ENCODE results near the gene TULP3.
A peak's percentile ranks its signal among the peaks of the same experiment; 100 is the strongest.

The TULP3 gene

GRCh38 chr12:2877047-2877952, 13.4 kb upstream of the TULP3 start, which contains the start of the genes FOXM1 and RHNO1:
FOXM1 (minus strand) TSS chr12:2877174; CDS start chr12:2874478, 2,696 bp downstream.
RHNO1 (plus strand) TSS chr12:2877223; CDS start chr12:2885367, 8,144 bp downstream.
- DNase-seq (ENCODE audit: low read depth in 1 of 2, low spot score in 1 of 2), result peak; percentile 75 to 76

- no peak for DNase-seq (ENCODE audit: low read depth in 1 of 2, low spot score in 1 of 2)
Measured at GRCh38 chr12:2877953-2878732, 12.5 kb upstream of the TULP3 start.

GRCh38 chr12:2879853-2880252, 10.8 kb upstream of the TULP3 start:
- no peak for DNase-seq (ENCODE audit: low read depth in 1 of 2, low spot score in 1 of 2)

- no peak for DNase-seq (ENCODE audit: low read depth in 1 of 2, low spot score in 1 of 2)
Measured at GRCh38 chr12:2884810-2885209, 5.9 kb upstream of the TULP3 start.

DNA sequence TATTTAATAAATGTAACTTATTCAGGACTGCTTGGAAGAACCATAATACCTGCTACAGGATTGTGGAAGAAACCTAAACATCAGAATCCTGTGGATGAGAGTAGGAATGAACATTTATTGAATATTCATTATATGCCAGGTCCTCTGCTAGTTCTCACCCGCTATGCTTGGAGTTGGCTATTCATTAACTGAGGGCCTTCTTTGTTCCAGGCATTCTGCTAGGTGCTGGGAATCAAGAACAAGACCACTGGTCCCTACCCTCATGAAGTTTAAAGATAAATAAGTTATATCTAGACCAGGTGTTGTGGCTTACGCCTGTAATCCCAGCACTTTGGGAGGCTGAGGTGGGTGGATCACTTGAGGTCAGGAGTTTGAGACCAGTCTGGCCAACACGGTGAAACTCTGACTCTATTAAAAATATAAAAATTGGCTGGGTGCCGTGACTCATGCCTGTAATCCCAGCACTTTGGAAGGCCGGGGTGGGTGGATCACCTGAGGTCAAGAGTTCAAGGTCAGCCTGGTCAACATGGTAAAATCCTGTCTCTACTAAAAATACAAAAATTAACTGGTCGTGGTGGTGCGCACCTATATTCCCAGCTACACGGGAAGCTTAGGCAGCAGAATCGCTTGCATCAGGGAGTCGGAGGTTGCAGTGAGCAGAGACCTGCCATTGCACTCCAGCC, 3.8 kb upstream of the TULP3 start:
- DNase-seq (ENCODE audit: low read depth in 1 of 2, low spot score in 1 of 2), result no peak

GRCh38 chr12:2890001-2890387, 697 bp upstream of the TULP3 start:
- DNase-seq (ENCODE audit: low read depth in 1 of 2, low spot score in 1 of 2), result no peak

GRCh38 chr12:2891240-2892053, 756 bp downstream of the TULP3 start:
- peak in 1 of 2 donors; percentile 7 for DNase-seq (ENCODE audit: low read depth in 1 of 2, low spot score in 1 of 2)

DNA sequence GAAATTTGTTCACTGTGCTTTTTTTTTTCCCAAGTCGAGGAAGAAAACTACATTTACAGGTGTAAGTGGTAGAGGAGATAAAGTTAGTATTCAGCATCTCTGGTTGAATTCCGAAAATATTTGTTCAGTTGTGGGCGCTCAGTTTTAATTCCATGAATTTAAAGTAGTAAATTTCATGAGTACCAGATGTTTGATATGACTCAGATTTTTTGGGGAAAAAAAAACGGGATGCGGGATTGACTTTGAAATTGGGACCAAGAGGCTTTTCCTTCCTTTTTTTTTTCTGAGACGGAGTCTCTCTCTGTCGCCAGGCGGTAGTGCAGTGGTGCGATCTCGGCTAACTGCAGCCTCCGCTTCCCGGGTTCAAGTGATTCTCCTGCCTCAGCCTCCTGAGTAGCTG, 1.6 kb downstream of the TULP3 start:
- DNase-seq (ENCODE audit: low read depth in 1 of 2, low spot score in 1 of 2), result no peak

- DNase-seq (ENCODE audit: low read depth in 1 of 2, low spot score in 1 of 2), result no peak
Measured at GRCh38 chr12:2893007-2893406, 2.3 kb downstream of the TULP3 start.

DNA sequence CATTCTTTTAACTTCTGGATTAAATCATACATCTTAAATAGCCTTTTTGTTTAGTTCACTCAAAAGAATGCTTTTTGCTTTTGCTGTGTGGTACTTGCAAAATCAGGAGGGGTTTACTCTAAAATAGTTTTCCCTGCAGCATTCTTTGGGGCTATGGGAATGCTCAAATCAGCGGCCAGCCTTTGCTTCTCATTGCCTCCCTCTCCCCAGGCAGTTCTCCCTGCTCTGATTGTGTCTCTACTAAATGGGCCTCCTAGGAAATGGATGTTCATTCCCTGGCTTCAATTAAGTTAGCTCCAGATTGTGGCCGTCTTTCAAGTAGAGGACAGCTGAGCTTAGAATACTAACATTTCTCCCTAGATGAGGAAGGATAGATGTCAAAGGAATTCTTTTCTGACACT, 4.4 kb downstream of the TULP3 start:
- DNase-seq (ENCODE audit: low read depth in 1 of 2, low spot score in 1 of 2), result no peak

DNA sequence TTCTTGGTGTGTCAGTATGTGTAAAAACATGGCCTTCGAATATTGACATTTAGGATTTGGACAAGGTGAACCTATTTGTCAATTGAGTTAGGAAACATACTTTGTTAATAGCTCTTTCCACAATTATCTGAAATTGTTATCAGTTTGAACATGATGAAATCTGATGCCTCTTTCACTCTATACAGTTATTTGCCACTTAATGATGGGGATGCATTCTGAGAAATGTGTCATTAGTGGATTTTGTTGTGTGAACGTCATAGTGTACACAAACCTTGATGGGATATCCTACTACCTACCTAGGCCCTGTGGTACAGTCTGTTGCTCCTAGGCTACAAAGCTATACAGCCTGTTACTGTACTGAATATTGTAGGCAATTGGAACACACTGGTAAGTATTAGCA, 4.8 kb downstream of the TULP3 start:
- no peak for DNase-seq (ENCODE audit: low read depth in 1 of 2, low spot score in 1 of 2)

DNA sequence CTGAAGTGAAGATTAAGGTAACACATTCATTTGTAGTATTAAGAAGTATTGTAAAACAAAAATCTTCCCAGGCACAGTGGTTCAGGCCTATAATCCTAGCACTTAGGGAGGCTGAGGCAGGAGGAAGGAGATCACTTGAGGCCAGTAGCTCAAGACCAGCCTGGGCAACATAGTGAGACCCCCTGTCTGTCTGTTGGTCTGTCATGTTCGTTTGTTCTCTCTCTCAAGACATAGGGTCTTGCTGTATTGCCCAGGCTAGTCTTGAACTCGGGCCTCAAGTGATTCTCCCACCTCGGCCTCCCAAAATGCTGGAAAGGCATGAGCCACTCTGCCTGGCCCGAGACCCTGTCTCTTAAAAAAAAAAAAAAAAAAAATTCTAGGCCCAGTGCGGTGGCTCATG, 6.7 kb downstream of the TULP3 start:
- no peak for DNase-seq (ENCODE audit: low read depth in 1 of 2, low spot score in 1 of 2)

DNA sequence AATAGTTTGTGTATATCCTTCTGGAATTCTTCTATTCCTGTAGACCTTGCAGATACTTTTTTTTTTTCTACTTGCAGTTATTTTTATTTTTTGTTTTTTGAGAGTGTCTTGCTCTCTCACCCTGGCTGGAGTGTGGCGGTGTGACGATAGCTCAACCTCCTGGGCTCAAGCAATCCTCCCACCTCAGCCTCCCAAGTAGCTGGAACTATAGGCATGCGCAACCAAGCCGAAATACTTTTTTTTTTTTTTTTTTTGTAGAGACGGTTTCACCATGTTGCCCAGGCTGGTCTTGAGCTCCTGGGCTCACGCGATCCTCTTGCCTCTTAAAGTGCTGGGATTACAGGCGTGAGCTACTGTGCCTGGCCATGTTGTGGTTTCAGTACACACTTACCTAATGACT, 10.0 kb downstream of the TULP3 start:
- DNase-seq (ENCODE audit: low read depth in 1 of 2, low spot score in 1 of 2), result no peak

DNA sequence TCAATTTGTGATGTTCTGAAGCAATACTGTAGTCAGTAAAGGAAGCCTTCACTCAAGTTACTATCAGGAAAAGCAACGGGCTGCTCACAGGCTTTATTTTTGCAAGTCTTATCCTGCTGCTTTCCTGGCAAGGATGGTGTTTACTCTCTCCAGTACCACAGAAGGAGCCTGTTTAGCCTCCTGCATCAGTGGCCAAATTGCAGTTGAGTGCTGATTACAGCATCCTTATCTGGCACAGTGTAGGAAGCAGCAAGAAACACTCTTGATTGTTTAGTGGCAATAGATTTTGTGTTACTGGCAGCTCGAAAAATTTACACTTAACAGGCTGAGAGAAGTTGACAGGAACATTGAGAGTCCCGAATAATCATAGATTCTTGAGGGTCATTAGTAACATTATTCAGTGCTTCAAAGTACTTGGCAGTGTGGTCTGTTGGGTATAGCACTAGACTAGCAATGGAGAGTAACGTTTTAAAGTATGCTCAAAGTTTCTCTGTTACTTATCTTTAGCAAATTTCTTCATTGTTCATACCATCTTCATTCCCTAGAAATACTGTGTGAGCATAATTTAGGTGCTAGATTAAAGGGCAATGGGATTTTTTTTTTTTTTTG, 11.7 kb downstream of the TULP3 start:
- DNase-seq (ENCODE audit: low read depth in 1 of 2, low spot score in 1 of 2), result no peak

- DNase-seq (ENCODE audit: low read depth in 1 of 2, low spot score in 1 of 2), result no peak
Measured at GRCh38 chr12:2904260-2904659, 13.6 kb downstream of the TULP3 start.

DNA sequence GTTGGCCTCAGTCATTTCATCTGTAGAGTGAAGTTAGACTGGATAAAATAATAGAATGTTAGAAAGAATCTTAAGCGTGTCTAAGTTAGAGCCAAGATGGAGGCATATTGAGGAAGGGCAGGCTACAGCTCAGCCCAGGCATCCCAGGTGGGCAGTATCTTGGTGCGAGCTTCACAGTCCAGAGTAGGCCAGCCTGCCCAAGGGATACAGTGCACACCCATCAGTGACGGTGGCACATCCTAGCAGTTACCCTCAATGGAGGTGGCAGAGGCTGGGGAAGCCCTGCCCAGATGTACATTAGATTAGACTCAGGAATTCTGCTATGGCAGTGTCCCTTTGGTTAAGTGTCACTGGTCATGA, 21.5 kb downstream of the TULP3 start:
- DNase-seq (ENCODE audit: low read depth in 1 of 2, low spot score in 1 of 2), result no peak

- no peak for DNase-seq (ENCODE audit: low read depth in 1 of 2, low spot score in 1 of 2)
Measured at GRCh38 chr12:2919249-2919648, 28.6 kb downstream of the TULP3 start.

DNA sequence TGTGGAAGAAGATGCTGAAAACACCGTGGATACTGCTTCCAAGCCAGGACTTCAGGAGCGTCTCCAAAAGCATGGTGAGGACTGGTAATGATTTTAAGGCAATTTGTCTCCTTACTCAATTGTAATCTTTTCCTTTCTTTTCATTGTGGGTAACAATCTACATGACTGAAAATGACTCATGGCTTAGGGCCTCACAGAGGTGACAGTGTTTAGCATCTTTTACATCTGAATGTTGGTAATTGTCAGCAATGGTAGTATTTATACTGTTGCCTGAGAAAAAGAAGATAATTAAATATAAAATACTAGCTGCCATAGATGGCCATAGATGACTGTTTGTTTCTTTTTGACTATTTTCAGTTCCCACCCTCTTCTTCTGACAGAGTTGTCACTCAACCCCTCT, 31.6 kb downstream of the TULP3 start:
- DNase-seq (ENCODE audit: low read depth in 1 of 2, low spot score in 1 of 2), result no peak

- no peak for DNase-seq (ENCODE audit: low read depth in 1 of 2, low spot score in 1 of 2)
Measured at GRCh38 chr12:2923057-2923456, 32.4 kb downstream of the TULP3 start.

DNA sequence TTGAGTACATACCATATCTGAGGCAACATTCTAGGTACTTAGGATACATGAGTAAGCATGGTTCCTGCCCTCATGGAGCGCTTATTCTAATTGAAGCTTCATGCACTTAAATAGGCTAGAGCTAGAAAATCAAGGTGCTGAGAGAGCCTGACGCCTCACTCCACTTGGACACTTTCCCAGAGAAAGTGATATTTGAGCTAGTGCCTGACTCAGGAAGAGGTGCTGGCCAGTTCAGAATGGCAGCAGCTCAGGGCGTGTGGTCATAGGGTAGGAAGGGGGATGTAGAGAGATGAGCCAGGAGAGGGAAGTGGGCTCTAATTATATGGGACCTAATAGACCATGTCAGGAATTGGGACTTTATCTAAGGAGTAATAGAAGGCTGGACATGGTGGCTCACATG, 33.3 kb downstream of the TULP3 start:
- no peak for DNase-seq (ENCODE audit: low read depth in 1 of 2, low spot score in 1 of 2)
